GM23248 (cell line): ENCODE results near the gene MEF2A.

Experiments used
- EZH2 ChIP-seq: fragments of 200-600 bp; sonication (generic); IDR thresholded peaks from 2 replicates; pipeline ENCODE4 v1.6.1; 2018; ENCODE audit warnings: antibody characterized with exemption, mild to moderate bottlenecking; ENCODE audit not compliant: insufficient read depth, poor library complexity, severe bottlenecking
- EZH2phosphoT487 ChIP-seq: fragments of 200-600 bp; sonication (generic); IDR thresholded peaks from 2 replicates; pipeline ENCODE4 v1.6.1; 2018; ENCODE audit warnings: antibody characterized with exemption, moderate library complexity, mild to moderate bottlenecking, low read depth; ENCODE audit not compliant: insufficient read depth

GRCh38 chr15:99526176-99526575 is 39.6 kb upstream of the MEF2A start:
- TF ChIP-seq EZH2 = no peak
- no peak for TF ChIP-seq EZH2phosphoT487
